Measurements from ENCODE around the gene ZNF687.

- TF ChIP-seq, protein P1, sequence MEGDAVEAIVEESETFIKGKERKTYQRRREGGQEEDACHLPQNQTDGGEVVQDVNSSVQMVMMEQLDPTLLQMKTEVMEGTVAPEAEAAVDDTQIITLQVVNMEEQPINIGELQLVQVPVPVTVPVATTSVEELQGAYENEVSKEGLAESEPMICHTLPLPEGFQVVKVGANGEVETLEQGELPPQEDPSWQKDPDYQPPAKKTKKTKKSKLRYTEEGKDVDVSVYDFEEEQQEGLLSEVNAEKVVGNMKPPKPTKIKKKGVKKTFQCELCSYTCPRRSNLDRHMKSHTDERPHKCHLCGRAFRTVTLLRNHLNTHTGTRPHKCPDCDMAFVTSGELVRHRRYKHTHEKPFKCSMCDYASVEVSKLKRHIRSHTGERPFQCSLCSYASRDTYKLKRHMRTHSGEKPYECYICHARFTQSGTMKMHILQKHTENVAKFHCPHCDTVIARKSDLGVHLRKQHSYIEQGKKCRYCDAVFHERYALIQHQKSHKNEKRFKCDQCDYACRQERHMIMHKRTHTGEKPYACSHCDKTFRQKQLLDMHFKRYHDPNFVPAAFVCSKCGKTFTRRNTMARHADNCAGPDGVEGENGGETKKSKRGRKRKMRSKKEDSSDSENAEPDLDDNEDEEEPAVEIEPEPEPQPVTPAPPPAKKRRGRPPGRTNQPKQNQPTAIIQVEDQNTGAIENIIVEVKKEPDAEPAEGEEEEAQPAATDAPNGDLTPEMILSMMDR (optimal IDR thresholded peaks at IDR 0.05 in 1 of 3, IDR thresholded peaks at IDR 0.05 in 1 of 3, conservative IDR thresholded peaks at IDR 0.05 in 1 of 3; ENCODE audit: extremely low read depth in 1 of 3, insufficient read depth in 2 of 3, low read length in 3 of 3): no peak
- TF ChIP-seq EZH2 (IDR thresholded peaks at IDR 0.05; ENCODE audit: low read length): no peak
These were observed 43.7 kb upstream of the ZNF687 start for GRCh38 chr1:151238467-151238739.
